ENCODE results near the gene SPATA20. TPM values are rescaled to one million over a fixed set of nuclear protein-coding genes. Genes with fewer than 3 reads are reported as not detected.

SPATA20 gene
- total and polyA plus RNA-seq, 4 donors = 15.6 to 42.4 (median 19.6) TPM

GRCh38 chr17:50570032-50570431, 23.1 kb downstream of the SPATA20 start:
- Histone ChIP-seq H3K4me1 (ENCODE audit: control insufficient read depth in 4 of 4, insufficient read depth in 4 of 4, low read length in 3 of 4) (no peaks in the 10 kb centered on the region), H3K4me3 (ENCODE audit: low read depth in 1 of 3, low read length in 3 of 3) (no peak overlapping the region), H3K27me3 (ENCODE audit: control insufficient read depth in 4 of 4, insufficient read depth in 4 of 4, low read length in 3 of 4) (peaks cover 0 to 2% (median 0%) of the 10 kb centered on the region in 4 donors), H3K9ac (ENCODE audit: low read depth in 1 of 2, low read length in 2 of 2) (no peak overlapping the region), H3K9me3 (ENCODE audit: control insufficient read depth in 4 of 4, low read length in 3 of 4) (no peaks in the 10 kb centered on the region), H3K36me3 (ENCODE audit: control insufficient read depth in 4 of 4, insufficient read depth in 3 of 4, low read depth in 1 of 4, low read length in 3 of 4) (no peaks in the 10 kb centered on the region), H3K27ac (ENCODE audit: low read depth in 1 of 2, low read length in 2 of 2) (no peak overlapping the region)
- TF ChIP-seq RXRA (IDR thresholded peaks at IDR 0.05) (no peak), REST (IDR thresholded peaks at IDR 0.05) (no peak), ZBTB33 (IDR thresholded peaks at IDR 0.05) (no peak), HNF4G (IDR thresholded peaks at IDR 0.05) (no peak), NR2F2 (IDR thresholded peaks at IDR 0.05) (no peak), FOXA1 (IDR thresholded peaks at IDR 0.05) (no peak), YY1 (IDR thresholded peaks at IDR 0.05) (no peak), GABPA (IDR thresholded peaks at IDR 0.05 in 1 of 2, conservative IDR thresholded peaks at IDR 0.05 in 1 of 2) (no peak), RAD21 (IDR thresholded peaks at IDR 0.05) (no peak), HNF4A (conservative IDR thresholded peaks at IDR 0.05) (no peak), FOXA2 (IDR thresholded peaks at IDR 0.05) (no peak)
- DNase-seq (ENCODE audit: low spot score) = no peak
- WGBS = 90% methylated on average over 8 of the region's 8 CpGs

- WGBS = 85% methylated on average over 7 of the region's 7 CpGs
- Histone ChIP-seq H3K27ac (ENCODE audit: low read depth in 1 of 2, low read length in 2 of 2) (no peak overlapping the region), H3K36me3 (ENCODE audit: control insufficient read depth in 4 of 4, insufficient read depth in 3 of 4, low read depth in 1 of 4, low read length in 3 of 4) (no peaks in the 10 kb centered on the region), H3K27me3 (ENCODE audit: control insufficient read depth in 4 of 4, insufficient read depth in 4 of 4, low read length in 3 of 4) (peaks cover 0 to 2% (median 0%) of the 10 kb centered on the region in 4 donors), H3K9ac (ENCODE audit: low read depth in 1 of 2, low read length in 2 of 2) (no peak overlapping the region), H3K9me3 (ENCODE audit: control insufficient read depth in 4 of 4, low read length in 3 of 4) (no peaks in the 10 kb centered on the region), H3K4me3 (ENCODE audit: low read depth in 1 of 3, low read length in 3 of 3) (no peak overlapping the region), H3K4me1 (ENCODE audit: control insufficient read depth in 4 of 4, insufficient read depth in 4 of 4, low read length in 3 of 4) (no peaks in the 10 kb centered on the region)
- no peak for DNase-seq (ENCODE audit: low spot score)
- TF ChIP-seq RXRA (IDR thresholded peaks at IDR 0.05) (no peak), YY1 (IDR thresholded peaks at IDR 0.05) (no peak), ATF3 (IDR thresholded peaks at IDR 0.05) (no peak), SP1 (IDR thresholded peaks at IDR 0.05) (no peak), FOXA1 (IDR thresholded peaks at IDR 0.05) (no peak), GABPA (IDR thresholded peaks at IDR 0.05 in 1 of 2, conservative IDR thresholded peaks at IDR 0.05 in 1 of 2) (no peak)
Observed at GRCh38 chr17:50570528-50570927, 23.6 kb downstream of the SPATA20 start.

- Histone ChIP-seq H3K9me3 (ENCODE audit: control insufficient read depth in 4 of 4, low read length in 3 of 4) (no peaks in the 10 kb centered on the region), H3K27me3 (ENCODE audit: control insufficient read depth in 4 of 4, insufficient read depth in 4 of 4, low read length in 3 of 4) (no peaks in the 10 kb centered on the region), H3K27ac (ENCODE audit: low read depth in 1 of 2, low read length in 2 of 2) (no peak overlapping the region), H3K36me3 (ENCODE audit: control insufficient read depth in 4 of 4, insufficient read depth in 3 of 4, low read depth in 1 of 4, low read length in 3 of 4) (no peaks in the 10 kb centered on the region), H3K9ac (ENCODE audit: low read depth in 1 of 2, low read length in 2 of 2) (no peak overlapping the region), H3K4me3 (ENCODE audit: low read depth in 1 of 3, low read length in 3 of 3) (no peak overlapping the region), H3K4me1 (ENCODE audit: control insufficient read depth in 4 of 4, insufficient read depth in 4 of 4, low read length in 3 of 4) (no peaks in the 10 kb centered on the region)
- 83% methylated on average over 19 of the region's 19 CpGs for WGBS
- no peak for DNase-seq (ENCODE audit: low spot score)
- TF ChIP-seq TAF1 (conservative IDR thresholded peaks at IDR 0.05) (no peak), HNF4A (conservative IDR thresholded peaks at IDR 0.05) (no peak), HNF4G (IDR thresholded peaks at IDR 0.05) (no peak), REST (IDR thresholded peaks at IDR 0.05) (no peak), GABPA (IDR thresholded peaks at IDR 0.05 in 1 of 2, conservative IDR thresholded peaks at IDR 0.05 in 1 of 2) (no peak), MAX (IDR thresholded peaks at IDR 0.05) (no peak), RXRA (IDR thresholded peaks at IDR 0.05) (no peak), FOXA2 (IDR thresholded peaks at IDR 0.05) (no peak), FOXA1 (IDR thresholded peaks at IDR 0.05) (no peak), SP1 (IDR thresholded peaks at IDR 0.05) (no peak), NR2F2 (IDR thresholded peaks at IDR 0.05) (no peak), JUND (IDR thresholded peaks at IDR 0.05) (no peak), ATF3 (IDR thresholded peaks at IDR 0.05) (no peak)
Observed at GRCh38 chr17:50571681-50572080, 24.7 kb downstream of the SPATA20 start.
